Hypothalamus (tissue), 51 donors: ENCODE results near the gene SERPINB12.

ENCODE experiments used
- DNase-seq, 51 donors: peaks; one replicate each; lab custom pipeline; 2025; lab: John Stamatoyannopoulos, UW

Gene SERPINB12, protein sequence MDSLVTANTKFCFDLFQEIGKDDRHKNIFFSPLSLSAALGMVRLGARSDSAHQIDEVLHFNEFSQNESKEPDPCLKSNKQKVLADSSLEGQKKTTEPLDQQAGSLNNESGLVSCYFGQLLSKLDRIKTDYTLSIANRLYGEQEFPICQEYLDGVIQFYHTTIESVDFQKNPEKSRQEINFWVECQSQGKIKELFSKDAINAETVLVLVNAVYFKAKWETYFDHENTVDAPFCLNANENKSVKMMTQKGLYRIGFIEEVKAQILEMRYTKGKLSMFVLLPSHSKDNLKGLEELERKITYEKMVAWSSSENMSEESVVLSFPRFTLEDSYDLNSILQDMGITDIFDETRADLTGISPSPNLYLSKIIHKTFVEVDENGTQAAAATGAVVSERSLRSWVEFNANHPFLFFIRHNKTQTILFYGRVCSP

DNA sequence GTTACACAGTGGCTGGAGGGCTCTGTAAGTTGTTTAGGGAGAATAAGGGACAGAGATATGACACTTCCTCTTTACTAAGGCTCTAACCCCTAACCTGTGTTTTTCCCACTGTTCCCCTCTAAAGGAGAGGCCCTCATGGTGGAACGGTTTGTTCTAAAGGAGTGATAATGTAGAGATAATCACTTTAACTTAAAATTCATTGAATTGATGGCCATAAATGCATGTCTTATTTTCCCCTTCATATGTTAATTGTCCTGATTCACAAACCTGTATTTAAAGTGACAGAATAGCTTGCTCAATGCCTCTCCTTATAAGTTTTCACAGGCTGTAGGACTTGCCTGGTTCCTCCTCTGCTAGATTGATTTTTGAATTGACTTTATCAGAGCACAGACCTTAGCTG lies at the start of gene SERPINB12:
SERPINB12 (plus strand) TSS at position 301 of the 400 bp plus-strand sequence. CDS start 13,791 bp downstream, outside the sequence.
- DNase-seq: no peak

DNA sequence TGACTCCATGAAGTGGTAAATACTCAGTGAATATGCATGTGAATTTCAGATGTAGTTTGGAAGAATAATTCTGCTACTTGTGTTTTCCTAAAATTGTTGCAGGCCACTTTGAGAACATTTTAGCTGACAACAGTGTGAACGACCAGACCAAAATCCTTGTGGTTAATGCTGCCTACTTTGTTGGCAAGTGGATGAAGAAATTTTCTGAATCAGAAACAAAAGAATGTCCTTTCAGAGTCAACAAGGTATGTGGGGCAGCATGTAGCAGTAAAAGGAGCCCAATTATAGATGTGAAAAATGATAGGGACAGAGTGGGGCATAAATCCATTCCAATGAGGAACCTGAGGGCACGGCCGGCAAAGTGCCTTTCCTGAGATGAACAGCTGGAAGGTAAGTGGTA lies 49.3 kb upstream of the SERPINB12 start:
- DNase-seq: no peak

DNA sequence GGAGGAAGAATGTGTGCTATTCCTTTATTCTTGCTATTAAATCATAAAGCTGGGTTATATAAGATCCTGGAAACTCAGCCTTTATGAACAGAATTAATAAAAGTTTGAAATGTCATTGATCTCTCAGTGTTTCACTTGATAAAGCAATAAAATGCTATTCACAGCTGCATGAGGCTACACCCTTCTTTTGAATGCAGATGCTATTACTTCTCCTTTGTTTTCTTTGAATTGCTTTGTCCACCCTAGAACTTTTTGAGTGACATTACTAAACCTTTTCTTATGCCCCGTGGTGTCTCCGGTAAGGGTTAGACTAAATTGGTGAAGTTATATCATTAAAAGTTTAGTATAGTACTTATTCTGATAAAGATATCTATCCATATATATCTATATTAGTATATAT lies 46.5 kb upstream of the SERPINB12 start:
- DNase-seq: no peak

DNA sequence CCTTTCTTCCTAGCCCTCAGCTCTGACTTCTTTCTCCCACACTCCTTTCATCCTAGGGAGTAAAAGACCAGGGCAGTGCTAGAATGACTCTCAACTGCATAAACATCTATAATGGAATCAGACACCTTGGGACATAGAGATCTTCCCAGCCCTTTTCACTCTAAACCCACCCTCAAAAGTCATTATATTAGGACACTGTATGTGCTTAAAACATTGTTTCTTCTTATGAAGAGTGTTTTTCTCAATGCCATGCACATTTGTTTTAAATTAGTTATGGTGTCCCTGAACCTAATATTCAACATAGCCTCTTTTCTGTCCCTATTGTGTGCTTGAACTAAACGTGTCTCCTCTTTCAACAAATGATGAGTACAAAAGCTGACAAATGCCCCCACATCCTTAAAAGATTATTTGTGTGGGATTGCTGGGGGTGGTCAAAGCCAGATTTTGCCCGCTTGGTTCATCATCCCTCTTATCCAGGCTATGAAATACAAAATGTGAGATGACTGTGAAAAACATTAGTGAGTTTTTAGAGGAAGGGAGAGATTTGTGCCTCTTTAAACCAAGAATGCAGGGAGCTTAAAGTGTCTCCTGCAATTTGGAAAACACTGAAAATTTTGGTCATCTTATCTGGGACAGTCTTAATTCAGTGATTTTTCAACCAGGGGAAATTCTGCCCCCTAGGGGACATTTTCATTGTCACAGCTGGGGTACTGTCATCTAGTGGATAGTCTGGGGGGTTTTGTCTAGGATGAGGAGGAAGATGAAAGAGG lies 36.4 kb upstream of the SERPINB12 start:
- no peak for DNase-seq

DNA sequence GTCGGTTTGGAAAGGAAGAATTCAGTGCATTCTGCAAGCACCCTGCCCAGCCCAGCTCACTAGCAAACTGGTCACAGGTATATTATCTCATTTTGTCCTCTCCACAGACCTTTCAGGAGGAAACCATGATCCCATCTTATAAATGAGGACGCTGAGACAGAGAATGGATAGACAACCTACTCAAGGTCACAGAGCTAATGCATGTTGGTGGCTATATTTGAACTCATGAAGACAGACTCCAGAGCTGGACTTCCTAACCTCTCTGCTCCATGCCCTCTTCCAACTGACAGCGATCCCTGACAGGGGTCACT lies 35.9 kb upstream of the SERPINB12 start:
- no peak for DNase-seq

DNA sequence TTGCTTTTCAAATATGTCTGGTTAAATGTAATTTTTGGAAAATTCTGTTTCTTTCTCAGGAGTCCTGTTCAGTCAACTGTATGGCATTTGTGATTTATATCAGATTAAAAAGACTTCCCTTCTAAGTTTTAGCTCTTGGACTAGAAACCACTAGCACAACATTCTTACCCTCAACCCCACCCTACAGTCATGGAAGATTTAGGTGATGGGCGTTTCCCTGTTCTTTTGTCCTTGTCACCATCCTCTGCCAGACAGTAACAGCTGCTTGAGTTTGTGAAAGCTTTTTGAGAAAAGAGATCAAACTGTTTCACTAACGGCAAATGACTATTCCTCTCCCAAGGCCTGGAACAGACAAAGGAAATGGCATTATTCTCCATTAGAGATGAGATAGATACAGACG lies 33.6 kb upstream of the SERPINB12 start:
- no peak for DNase-seq

DNA sequence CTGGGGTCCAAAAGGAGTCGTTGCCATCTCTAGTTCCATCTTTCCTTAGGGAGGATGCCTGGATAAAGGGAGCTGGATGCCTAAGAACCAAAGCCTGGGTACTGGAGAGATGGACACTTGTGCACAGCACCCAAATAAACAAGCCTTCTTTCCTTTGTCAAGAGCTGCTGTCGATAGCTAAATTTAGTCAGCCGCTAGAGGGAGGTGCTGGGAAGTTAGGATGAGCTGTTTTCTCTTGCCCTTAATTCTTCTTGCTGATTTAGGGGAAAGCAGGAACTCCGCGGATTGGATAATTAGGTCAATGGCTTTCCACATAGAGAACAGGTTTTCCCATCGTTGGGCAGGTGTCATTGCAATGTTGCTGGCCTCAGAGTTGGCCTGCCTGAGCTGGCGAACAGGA lies 30.9 kb upstream of the SERPINB12 start:
- DNase-seq: peak in 5 of 51 donors; percentile 1 to 20 (median 3)

DNA sequence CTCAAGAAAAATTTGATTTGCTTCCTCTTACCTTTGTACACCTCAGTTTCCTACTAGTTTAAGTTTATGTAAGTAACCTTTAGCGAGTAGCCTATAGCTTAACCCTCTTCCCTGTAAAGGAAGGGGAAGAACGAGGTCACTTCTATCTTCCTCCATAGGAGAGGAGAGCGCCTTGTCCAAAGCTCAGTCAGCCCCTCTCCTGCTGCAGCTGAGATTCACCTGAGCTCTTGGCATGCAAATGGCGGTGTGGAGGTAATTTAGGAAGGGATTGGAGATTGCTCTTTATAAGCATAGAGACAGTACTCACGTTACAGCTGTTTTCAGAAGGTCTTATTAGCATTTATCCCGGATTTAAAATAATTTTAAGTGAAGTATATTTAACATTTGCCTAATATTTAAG lies 27.8 kb upstream of the SERPINB12 start:
- DNase-seq: no peak

DNA sequence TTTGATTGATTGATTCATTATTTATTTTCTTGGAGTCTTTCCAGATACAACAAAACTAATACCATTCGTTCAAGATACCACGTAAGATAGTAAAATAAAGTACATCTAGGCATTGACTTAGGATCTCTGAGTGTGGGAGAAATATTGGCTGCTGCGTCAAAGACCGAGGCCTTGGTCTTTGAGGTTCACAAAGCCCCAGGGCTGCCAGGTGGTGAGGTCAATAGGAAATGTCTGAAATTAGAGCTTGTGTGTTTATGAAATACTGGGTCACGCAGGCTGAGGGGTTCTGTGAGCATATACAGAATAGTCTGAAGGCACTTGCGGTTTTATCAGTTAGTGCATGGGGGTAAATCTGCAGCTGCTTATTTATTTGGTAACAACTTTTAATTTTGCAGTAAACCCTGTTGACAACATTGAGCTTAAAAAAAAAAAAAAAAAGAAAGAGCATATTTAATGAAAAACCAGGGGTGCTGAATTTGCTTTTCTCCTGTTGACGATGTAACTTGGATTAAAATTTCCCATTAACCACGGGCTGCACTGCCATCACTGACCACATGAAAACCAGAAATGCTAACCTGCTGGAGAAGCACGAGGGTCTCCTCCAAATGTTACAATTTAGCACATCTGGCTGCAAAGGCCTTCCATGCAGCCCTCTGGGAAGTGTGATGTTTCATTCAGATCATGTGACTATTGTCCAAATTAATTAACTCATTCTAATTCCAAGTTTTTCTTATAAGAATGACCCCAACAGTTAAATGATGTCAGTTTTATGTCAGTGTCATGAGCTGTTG lies 27.1 kb upstream of the SERPINB12 start:
- DNase-seq: no peak

DNA sequence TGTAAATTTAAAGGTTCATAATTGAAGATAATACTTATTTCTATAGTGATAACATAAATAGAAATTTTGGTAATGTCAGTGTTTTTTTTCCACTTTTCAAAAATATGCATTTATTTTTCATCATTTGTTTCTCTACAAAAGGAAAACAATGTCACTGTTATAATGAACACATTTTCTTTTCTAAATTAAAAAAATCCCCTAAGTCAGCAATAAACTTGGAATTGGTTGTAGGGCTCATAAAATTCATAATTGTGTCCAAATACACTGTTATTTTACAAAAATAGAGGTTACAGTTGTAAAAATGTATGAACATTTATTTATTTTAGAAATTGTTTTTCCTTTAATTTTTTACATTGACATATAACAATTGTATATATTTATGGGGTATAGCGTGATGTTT lies 26.4 kb upstream of the SERPINB12 start:
- no peak for DNase-seq

DNA sequence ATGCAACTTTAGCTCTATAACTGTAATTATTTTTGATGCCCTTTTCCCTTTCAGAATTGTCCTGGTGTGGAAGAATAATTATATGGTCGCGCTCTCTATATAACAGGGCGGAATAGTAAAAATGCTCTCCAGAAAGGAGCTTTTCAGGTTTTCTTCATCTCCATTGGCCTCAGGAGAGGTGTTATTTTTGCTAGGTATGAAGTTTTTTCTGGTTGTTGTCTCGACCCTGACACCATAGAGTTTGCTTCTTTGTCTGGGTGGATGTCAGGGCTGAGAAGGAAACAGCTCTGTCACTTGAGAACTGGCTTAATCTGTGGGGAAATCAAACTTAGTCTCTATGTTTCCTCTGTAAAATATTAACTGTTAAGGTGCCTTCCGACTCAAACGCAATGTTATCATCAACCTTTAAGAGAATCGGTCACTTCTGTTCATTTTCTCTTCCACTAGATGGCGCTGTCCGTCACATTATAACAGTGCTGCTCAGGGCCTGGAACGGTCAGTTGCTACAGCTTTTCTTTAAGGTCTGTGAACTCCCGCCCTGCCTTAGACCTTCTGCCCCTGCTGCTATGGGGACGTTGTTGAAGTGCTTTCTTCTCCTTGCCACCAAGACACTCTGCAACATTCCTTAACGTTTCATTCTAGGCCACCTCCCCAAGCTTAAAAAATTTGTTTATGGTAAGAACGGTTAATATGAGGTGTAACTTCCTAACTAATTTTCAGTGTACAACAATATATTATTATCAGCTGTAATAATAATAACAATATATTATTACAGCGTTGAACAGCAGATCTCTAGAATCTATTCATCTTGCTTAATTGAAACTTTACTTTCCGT lies 23.8 kb upstream of the SERPINB12 start:
- DNase-seq: peak in 40 of 51 donors; percentile 0 to 73 (median 20)

DNA sequence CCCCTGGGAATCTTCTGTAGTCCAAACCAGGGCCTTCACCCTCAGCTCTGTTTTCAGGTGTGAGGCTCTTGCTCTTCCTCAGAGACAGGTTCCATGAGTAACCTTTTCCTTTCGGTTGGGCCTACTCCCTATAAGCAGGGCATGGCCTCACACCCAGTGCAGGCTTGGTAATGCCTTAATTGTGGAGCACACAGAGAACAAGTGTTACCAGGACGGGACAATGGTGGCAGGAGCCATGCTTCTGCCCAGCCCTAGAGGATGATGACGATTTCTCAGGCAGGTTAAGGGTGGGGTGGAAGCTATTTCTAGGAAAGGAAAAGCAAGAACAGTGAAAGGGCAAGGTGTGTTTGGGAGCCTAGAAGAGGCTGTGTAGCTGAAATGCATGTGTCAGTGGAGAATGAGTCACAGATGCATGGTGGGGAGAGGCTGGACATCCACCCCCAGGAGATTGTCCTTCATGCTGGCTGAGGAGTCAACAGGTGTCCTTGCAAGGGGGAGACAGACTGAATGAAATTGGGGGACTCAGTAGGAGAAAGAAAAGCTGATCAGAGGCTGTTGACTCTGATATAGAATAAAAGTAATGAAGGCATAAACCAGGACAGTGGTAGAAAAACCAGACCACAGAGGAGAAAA lies 22.0 kb upstream of the SERPINB12 start:
- no peak for DNase-seq

DNA sequence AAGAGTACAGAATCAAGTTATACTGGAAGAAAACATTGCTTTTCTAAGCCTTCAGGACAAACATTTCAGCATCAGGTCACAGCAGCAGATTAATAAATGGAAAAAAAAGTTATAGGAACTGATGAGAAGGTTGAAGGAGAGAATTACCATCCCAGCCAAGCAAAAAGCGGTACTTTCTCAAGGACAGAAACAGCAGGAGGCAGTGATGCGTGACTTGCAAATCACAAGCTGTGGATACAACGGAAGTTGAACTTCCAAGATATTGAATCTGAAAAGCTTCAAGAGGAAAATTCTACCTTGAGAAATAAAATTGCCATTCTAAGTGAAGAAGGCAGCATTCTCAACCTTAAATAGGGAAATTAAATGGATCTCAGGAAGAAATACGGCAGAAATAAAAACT lies 18.5 kb upstream of the SERPINB12 start:
- DNase-seq: no peak

DNA sequence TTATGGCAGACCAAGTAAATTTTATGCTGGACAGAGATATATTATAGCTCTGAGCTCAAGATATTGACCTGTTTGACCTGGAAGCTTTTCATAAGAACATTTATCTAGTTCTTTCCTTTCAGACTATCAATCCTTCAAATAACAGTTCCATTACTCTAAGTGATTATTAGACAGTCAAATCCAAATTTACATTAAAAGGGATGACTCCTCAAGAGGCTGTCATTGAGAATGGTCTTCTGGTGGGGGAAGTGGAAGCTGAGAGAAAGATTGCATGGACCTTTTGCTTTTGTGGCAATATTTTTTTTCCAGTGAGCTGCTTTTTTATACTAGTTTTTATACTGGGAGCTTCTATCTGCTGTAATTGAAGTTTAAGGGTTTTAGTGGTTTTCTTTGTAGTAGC lies 14.9 kb upstream of the SERPINB12 start:
- no peak for DNase-seq

DNA sequence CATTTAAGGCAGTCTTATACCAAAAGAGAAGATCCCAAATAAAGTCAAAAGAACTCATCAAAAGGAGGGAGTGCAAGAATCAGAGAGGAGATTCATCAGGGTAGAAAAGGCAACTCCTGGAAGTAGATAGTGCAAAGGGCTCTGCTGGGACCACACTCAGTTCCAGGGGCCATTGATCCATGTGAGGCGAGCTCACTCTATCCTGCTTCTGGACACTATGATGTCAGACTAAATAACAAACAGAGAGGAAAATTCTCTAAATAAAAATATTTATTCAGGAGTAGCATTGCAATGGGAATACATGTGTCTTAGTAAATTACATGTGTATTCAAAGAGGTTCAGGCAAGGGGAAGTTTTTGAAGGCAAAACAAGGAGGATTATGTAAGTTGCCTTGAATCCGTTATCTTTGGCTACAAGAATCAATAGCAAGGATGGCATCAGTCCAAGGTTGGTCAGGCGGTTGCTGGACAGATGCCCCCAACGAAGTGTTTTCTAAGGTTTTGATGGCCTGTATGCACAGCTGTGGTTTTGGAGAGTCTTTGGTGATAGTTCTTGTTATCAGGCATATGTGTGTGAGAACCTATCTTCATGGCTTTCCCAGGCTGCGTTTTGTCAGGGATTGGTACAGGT lies 13.2 kb upstream of the SERPINB12 start:
- no peak for DNase-seq

DNA sequence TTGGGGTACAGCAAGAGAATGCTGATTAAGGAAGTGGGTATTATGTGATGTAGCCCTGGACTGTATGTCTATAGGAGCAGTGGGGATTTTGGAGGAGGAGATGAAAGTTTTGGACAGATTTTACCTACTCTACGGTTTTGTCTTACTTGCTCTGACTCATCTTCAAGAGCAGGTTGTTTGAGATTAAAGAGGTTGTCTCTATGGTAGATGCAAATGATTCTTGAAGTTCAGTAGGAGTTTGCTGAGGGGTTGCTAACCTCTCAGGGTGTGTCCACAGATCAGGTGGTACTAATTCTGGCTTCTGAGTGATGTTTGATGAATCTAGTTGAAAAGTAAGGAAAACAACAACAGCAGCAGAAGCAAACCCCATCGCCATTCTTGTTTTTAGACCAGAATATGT lies 9.7 kb upstream of the SERPINB12 start:
- no peak for DNase-seq

DNA sequence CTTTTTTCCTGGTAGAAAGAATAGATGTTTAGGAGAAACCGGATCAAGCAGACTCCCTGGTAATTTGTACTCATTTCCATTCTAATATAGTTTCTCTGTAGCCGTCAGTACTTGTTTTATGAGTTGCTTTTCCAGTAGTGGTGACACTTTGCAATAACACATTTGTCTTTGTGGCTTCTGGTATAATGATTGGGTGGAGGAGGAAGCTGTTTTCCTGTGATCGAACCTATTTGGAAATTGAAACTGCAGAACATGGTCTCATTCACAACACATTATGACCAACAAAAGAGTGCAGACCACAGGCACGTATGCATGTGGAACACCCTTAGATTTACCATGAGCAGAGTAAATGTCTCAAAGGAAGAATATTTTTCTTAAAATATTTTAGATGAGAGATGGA lies 7.6 kb upstream of the SERPINB12 start:
- no peak for DNase-seq

DNA sequence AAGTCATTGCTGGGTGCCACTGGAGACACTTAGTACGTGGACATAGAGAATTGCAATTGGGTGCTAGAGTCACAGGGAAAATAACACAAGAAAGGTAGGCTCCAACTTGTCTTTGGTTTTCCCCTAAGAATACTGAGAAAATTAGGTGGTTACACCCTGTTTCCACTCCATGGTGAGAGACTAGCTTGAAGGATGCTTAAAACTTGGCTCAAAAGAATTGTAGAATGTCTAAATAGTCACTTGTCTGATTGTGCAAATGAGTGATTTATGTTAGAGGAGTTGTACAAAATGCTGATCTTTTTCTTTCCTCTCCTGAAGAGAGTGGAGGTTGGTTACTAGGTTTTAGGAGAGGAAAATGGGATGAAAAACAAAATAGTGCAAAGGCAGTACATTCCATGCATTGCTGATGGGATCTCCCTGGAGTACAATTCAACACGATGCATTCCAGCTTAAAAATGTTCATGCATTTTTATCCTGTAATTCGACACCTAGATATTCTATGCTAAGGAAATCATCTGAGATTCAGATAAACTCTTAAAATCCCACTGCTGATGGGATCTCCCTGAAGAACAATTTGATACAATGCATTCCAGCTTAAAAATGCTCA lies 2.2 kb upstream of the SERPINB12 start:
- DNase-seq: no peak

DNA sequence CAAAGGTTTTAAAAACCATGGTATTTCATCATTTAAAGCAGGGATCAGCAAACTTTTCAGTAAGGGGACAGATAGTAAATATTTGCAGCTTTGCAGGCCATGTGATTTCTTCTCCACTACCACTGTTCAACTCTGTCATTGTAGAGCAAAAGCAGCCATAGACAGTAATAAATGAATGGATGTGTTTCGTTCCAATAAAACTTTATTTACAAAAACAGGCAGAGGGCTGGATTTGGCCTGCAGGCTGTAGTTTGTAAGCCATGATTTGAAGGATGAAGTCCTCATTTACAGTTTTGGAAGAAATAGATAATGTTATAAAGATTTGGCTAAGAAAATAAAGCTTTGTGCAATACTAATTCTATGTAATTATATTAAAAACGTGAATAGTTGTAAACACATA lies 1.8 kb downstream of the SERPINB12 start:
- DNase-seq: no peak
